Medulla oblongata (tissue), 1 donor: ENCODE results near the gene FGFR4.

Experiments
- DNase-seq: peaks from one replicate; pipeline ENCODE4 v3.0.0-alpha.2; 2015; ENCODE audit errors: extremely low spot score

FGFR4 gene

DNA sequence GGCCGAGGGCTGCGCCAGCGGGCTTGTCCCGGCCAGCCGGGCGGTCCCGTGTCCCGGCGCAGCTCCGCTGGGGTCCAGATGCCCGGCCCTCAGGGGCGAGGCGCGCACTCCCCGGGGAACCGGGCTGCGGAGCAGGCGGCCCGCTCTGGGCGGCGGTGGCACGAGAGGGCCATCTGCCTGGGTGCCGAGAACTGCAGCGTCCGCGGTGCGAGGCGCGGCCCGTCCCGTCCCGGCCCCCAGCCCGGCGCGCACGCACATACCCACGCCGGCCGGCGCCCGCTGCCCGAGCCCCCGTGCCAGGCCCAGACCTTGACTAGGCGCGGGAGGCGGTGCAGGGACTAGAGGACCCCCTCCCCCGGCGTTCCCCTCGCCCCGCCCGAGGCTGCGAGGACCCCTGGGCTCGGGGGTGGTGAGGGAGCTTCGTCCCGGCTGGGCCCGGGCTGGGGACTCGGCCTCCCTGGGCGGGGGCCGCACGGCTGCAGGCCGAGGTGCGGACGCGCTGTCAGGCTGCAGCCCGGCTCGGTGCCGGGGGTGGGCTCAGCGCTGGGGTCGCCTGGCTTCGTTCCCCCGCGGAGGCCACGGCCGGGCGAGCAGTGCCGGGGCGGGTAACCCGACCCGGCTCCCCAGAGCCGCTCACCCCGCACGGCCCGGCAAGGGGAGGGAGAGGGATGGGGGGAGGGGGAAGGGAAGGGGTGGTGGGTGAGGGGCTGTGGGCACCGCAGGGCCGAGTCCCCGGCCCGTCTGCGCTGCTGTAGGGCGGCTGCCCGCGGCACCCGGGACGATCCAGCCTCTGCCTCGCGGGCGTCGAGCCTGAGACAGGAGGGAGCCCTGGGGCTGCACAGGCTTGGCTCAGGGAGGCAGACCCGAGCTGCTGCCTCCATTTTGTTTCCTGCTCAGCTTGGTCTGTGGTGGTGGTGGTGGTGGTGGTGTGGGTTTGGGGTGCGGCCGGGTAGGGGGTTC is 45.7 kb downstream of the FGFR4 start:
- DNase-seq: peak; percentile 53

DNA sequence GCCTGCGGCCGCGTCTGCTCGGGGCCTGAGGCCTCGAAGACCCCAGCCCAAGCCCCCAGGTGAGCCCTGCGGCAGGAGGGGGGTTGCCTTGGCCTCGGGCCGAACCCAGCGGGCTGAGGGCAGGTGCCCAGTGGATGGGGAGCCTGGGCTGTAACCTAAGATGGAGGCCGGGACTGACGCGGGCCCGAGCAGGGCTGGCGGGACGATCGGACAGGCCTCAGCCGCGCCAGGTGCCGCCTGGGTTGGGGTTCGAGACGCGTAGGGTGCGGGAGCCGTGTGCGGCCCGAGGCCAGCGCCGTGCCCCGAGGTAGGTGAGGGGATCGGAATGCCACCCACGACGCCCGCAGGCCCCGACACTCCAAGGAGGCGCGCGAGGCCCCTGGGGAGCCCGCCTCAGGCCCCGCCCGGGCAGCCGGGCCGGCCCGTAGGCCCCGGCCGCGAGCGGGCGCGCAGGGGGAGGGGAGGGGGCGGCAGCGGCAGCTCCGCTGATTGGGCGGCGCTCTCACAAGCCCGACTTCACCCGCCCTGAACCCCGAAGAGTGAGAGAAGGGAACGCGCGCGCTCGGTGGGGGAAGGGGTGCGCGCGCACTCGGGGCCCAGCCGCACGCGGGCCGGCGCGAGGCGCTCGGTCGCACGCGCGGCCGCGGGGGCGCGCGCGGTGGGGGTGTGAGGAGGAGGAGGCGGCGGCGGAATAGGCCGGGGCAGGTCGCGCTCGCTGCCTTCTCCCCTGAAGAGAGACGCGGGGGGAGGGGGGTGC is 46.6 kb downstream of the FGFR4 start, which contains the start of gene NSD1:
NSD1 (plus strand) TSS at position 678 of the 757 bp plus-strand sequence. CDS start 1,331 bp downstream, outside the sequence.
- peak; percentile 96 for DNase-seq

DNA sequence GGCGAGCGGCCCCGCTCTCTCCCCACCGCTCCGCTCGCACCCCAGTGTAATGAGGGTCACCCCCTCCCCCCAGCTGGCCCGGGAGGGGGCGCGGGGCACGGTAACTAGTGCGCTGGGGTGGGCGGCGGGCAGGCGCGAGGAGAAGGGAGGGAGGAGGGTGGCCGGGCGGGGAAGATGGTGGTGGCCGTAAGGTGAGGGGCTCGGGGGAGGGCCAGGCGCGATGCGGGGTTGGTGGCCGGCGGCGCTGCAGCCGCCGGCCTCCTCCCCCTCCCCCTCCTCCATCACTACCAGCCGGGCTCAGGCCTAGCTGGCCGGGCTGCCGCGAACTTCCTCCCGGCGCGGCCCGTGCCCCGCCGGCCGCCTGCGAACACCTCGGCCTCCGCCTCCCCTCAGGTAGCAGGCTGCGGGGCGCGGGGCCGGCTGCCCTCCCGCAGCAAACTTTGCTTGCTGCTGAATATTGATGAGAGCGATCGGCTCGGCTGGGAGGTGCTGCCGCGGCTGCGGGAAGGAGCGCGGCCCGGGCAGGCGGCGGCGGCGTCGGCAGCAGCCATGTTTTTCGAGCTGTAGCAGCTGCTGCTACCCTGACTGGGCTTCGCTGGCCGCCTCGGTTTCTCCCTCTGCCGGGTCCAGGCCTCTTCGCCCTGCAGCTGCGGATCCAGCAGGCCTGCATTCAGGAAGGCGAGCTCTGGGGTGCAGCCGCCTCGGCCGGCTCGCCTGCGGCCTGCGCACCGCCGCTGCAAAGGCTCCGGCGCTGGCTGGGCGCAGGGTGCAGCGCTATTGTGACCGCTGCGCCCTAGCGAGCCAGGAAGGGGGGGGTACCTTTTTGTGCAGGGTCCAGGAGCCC is 47.4 kb downstream of the FGFR4 start:
- DNase-seq: no peak

DNA sequence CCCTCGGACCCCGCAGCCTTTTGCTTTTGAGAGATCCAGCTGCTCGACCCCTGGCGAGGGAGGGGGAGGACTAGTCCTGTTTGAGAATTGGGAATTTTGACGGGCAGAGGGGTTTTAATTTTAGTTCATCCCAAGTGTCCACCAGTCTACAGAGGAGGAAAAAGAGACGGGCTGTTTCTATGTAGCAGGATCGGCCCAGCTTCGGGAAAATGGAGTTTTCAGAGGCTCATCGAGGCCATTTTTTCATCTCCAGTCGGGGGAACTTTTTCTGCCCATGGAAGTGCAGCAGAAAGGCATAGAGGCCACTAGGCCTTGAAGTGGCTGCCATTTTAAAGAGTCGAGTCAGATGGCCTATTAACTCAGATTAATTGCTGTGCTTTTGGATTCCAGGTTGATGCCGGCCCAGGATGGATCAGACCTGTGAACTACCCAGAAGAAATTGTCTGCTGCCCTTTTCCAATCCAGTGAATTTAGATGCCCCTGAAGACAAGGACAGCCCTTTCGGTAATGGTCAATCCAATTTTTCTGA is 48.0 kb downstream of the FGFR4 start:
- no peak for DNase-seq

DNA sequence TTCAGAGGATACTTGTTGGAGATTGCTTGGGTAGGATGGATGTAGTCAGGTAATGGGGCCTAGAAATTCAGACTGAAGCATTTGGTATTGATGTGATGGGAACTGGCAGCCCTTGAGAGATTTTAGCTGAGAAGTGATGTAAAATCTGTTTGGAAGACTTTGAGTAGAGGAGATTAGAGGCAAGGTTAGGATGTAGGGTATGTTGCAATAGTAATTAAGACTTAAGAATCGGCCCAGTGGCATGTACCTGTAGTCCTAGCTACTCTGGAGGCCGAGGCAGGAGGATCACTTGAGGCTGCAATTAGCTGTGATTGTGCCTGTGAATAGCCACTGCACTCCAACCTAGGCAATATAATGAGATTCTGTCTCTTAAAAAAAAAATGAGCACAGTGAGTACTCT is 53.6 kb downstream of the FGFR4 start:
- no peak for DNase-seq

DNA sequence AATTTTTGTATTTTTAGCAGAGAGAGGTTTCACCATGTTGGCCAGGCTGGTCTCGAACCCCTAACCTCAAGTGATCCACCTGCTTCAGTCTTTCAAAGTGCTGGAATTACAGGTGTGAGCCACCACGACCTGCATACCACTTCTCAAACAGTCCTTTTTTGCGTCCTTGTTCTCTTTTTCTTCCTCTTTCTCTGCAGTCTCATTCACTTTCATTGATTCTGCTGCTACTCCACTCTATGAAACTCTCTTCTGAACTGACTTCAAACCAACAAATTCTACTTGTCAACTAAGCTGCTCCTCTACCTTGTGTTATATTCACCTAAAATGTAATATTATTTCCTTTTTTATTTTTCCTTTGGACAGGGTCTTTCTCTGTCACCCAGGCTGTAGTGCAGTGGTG is 54.8 kb downstream of the FGFR4 start:
- no peak for DNase-seq

DNA sequence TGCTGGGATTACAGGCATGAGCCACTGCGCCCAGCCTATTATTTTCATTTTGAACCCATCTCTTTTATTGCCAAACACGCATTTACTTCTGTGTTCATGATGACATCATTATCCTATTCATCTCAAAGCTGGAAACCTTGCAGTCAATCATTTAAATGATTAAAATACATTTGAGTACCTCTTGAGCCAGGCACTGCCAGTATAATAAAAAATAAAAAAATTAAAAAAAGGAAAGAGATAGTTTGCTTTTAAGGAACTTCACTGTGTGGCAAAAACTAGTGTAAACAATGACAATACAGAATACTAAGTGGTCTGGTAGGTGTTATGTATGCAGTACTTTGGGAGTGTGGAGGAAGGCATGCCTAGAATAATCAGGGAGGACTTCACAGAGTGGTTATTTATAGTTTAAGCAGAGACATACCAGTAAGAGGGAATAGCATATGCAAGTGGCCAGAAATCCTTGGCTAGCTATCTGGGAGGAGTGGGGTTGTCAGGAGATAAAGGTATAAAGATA is 55.4 kb downstream of the FGFR4 start:
- DNase-seq: no peak

DNA sequence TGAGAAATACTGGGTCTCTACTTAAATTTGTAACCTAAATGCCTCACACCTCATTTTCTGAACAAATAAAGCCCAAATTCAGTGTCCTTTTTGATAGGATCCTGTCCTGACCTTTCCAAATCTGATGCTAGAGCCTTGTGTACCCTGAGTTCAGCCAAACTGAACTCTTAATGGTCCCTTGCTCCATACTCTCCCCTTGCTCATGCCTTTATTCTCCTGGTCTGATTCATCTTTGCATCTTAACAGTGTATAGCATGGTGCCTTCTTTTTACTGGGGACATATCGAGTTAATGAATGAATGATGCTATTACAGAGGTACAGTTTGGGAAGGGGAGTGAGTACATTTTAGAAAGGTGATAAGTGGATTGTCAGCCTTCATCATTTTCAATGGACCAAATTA is 56.1 kb downstream of the FGFR4 start:
- DNase-seq: no peak

DNA sequence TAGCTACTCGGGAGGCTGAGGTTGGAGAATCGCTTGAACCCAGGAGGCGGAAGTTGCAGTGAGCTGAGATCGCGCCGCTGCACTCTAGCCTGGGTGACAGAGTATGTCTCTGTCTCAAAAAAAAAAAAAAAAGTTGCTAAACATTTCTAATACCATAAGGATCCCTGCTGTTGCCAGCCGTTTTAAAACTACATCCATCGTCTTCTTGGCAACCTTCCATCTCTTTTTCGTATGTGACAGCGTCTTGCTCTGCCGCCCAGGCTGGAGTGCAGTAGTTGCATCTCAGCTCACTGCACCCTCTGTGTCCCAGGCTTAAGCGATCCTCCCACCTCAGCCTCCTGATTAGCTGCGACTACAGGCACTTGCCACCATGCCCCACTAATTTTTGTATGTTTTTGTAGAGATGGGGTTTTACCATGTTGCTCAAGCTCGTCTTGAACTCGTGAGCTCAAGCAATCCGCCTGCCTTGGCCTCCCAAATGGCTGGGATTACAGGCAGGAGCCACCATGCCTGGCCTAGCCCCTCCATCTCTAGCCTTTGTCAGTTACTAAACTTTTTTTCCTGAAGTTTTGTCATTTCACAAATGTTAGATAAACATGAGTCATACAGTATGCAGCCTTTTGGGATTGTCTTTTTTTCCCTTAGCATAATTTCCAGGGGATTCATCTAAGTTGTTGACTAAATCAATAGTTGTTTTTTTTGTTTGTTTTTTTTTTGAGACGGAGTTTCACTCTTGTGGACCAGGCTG is 60.4 kb downstream of the FGFR4 start:
- DNase-seq: no peak
